Activated CD4-positive, alpha-beta T cell treated with anti-CD3 and anti-CD28 coated beads for 36 hours (primary cell): ENCODE data around the gene GUCY1B1. TPM values are rescaled to one million over a fixed set of nuclear protein-coding genes. Genes with fewer than 3 reads are reported as not detected.

Experiments
- ATAC-seq: fragments of 200-7000 bp; cut with Tn5 transposase; one replicate; pipeline ENCODE4 v1.10.0; 2021; ENCODE audit warnings: mild to moderate bottlenecking, moderate library complexity
- CTCF ChIA-PET: fragments of 350-600 bp; sonication (Branson Sonifier 250); formaldehyde crosslinking; loops from one replicate; lab custom pipeline; 2021; ENCODE audit warnings: antibody characterized with exemption; lab: Charles Lee
- POLR2A ChIA-PET: fragments of 350-600 bp; sonication (Branson Sonifier 250); formaldehyde crosslinking; loops from one replicate; lab custom pipeline; 2021; ENCODE audit warnings: antibody characterized with exemption, inconsistent platforms; lab: Charles Lee
- DNase-seq: peaks from one replicate; pipeline ENCODE4 v3.0.0-alpha.2; 2020
- H3K27ac Mint-ChIP-seq: one replicate; pipeline ENCODE4 v1.8.0; 2021; ENCODE audit warnings: mixed read lengths
- H3K27me3 Mint-ChIP-seq: one replicate; pipeline ENCODE4 v1.8.0; 2021; ENCODE audit warnings: mixed read lengths
- H3K36me3 Mint-ChIP-seq: one replicate; pipeline ENCODE4 v1.8.0; 2021; ENCODE audit warnings: low read depth, mixed read lengths
- H3K4me1 Mint-ChIP-seq: one replicate; pipeline ENCODE4 v1.8.0; 2021; ENCODE audit warnings: mixed read lengths
- H3K4me3 Mint-ChIP-seq: one replicate; pipeline ENCODE4 v1.8.0; 2021; ENCODE audit warnings: mild to moderate bottlenecking, moderate library complexity, mixed read lengths
- H3K9me3 Mint-ChIP-seq: one replicate; pipeline ENCODE4 v1.8.0; 2021; ENCODE audit warnings: low read depth, mixed read lengths
- intact Hi-C, 2 experiments: fragments of 100-400 bp; cut with DNase I in 1 of 2; cut with micrococcal nuclease in 1 of 2; formaldehyde crosslinking; loops; one replicate each; pipeline versions ENCODE4 v1.14.2 to v1.15.1; 2022 to 2024; cut with DNase I, micrococcal nuclease
- total RNA-seq, 2 experiments: library from RNA; stranded (reverse); gene quantifications; one replicate each; pipeline ENCODE4 v1.2.3, GENCODE V29; 2021

The GUCY1B1 gene
- total RNA-seq, 2 experiments from 2014 or later, result 0.37 to 0.63 TPM

- intact Hi-C loops, result no loop called here
- ChIA-PET POLR2A (no interaction called here), CTCF (no interaction called here)
- ATAC-seq, result no peak
- H3K4me3 Mint-ChIP-seq, result no peak overlapping the region
- no peak for DNase-seq
- H3K27ac Mint-ChIP-seq, result no peak overlapping the region
- no peaks in the 10 kb centered on the region for H3K36me3 Mint-ChIP-seq
- H3K9me3 Mint-ChIP-seq, result peaks cover 3% of the 10 kb centered on the region
- H3K4me1 Mint-ChIP-seq, result peaks cover 9% of the 10 kb centered on the region
- peaks cover 18% of the 10 kb centered on the region for H3K27me3 Mint-ChIP-seq
Observed at GRCh38 chr4:155762334-155762733, 3.5 kb downstream of the GUCY1B1 start.

- DNase-seq (no peak), ATAC-seq (no peak)
- ChIA-PET POLR2A (no interaction called here), CTCF (interaction anchor here (0.7 kb wide), 1 partner anchor 22 kb away, joined by 3 read pairs; no protein-coding TSS in a partner anchor)
- Mint-ChIP-seq H3K4me1 (peaks cover 7% of the 10 kb centered on the region), H3K36me3 (no peaks in the 10 kb centered on the region), H3K27me3 (peaks cover 12% of the 10 kb centered on the region), H3K9me3 (no peaks in the 10 kb centered on the region), H3K4me3 (no peak overlapping the region), H3K27ac (no peak overlapping the region)
- intact Hi-C loops, result no loop called here
Observed at GRCh38 chr4:155763551-155763950, 4.7 kb downstream of the GUCY1B1 start.

GRCh38 chr4:155765149-155765548, 6.3 kb downstream of the GUCY1B1 start:
- ChIA-PET POLR2A (no interaction called here), CTCF (no interaction called here)
- H3K4me1 Mint-ChIP-seq, result peaks cover 5% of the 10 kb centered on the region
- no peaks in the 10 kb centered on the region for H3K36me3 Mint-ChIP-seq
- no peak overlapping the region for H3K4me3 Mint-ChIP-seq
- intact Hi-C loops, result no loop called here
- H3K9me3 Mint-ChIP-seq, result no peaks in the 10 kb centered on the region
- DNase-seq, result no peak
- no peak overlapping the region for H3K27ac Mint-ChIP-seq
- no peak for ATAC-seq
- H3K27me3 Mint-ChIP-seq, result peaks cover 10% of the 10 kb centered on the region

GRCh38 chr4:155766622-155767021, 7.8 kb downstream of the GUCY1B1 start:
- no peak for ATAC-seq
- peaks cover 4% of the 10 kb centered on the region for H3K27me3 Mint-ChIP-seq
- H3K4me1 Mint-ChIP-seq, result peaks cover 3% of the 10 kb centered on the region
- DNase-seq, result no peak
- intact Hi-C loops, result no loop called here
- H3K9me3 Mint-ChIP-seq, result no peaks in the 10 kb centered on the region
- POLR2A ChIA-PET, result no interaction called here
- no peaks in the 10 kb centered on the region for H3K36me3 Mint-ChIP-seq
- CTCF ChIA-PET, result no interaction called here
- H3K4me3 Mint-ChIP-seq, result no peak overlapping the region
- no peak overlapping the region for H3K27ac Mint-ChIP-seq

- CTCF ChIA-PET, result interaction anchor here (1.4 kb wide), 1 partner anchor 19 kb away, joined by 6 read pairs; no protein-coding TSS in a partner anchor
- no peak for ATAC-seq
Observed at GRCh38 chr4:155768370-155768769, 9.5 kb downstream of the GUCY1B1 start.

GRCh38 chr4:155769090-155769489, 10.3 kb downstream of the GUCY1B1 start:
- CTCF ChIA-PET, result interaction anchor here (1.4 kb wide), 1 partner anchor 18 kb away, joined by 6 read pairs; no protein-coding TSS in a partner anchor
- DNase-seq, result no peak
- intact Hi-C loops, result no loop called here
- POLR2A ChIA-PET, result no interaction called here
- no peaks in the 10 kb centered on the region for H3K4me1 Mint-ChIP-seq
- no peak overlapping the region for H3K4me3 Mint-ChIP-seq
- H3K27ac Mint-ChIP-seq, result no peak overlapping the region
- no peaks in the 10 kb centered on the region for H3K9me3 Mint-ChIP-seq
- no peaks in the 10 kb centered on the region for H3K36me3 Mint-ChIP-seq
- peaks cover 2% of the 10 kb centered on the region for H3K27me3 Mint-ChIP-seq
- no peak for ATAC-seq

More at GRCh38 chr4:155768370-155768769, 9.5 kb downstream of the GUCY1B1 start:
- H3K4me3 Mint-ChIP-seq, result no peak overlapping the region
- H3K36me3 Mint-ChIP-seq, result no peaks in the 10 kb centered on the region
- H3K4me1 Mint-ChIP-seq, result no peaks in the 10 kb centered on the region
- no peak overlapping the region for H3K27ac Mint-ChIP-seq
- POLR2A ChIA-PET, result no interaction called here
- intact Hi-C loops, result no loop called here
- H3K9me3 Mint-ChIP-seq, result no peaks in the 10 kb centered on the region
- no peak for DNase-seq
- peaks cover 2% of the 10 kb centered on the region for H3K27me3 Mint-ChIP-seq

GRCh38 chr4:155772459-155773195, 13.8 kb downstream of the GUCY1B1 start:
- intact Hi-C loops, result no loop called here
- Mint-ChIP-seq H3K27me3 (no peaks in the 10 kb centered on the region), H3K4me1 (no peaks in the 10 kb centered on the region), H3K4me3 (no peak overlapping the region), H3K27ac (no peak overlapping the region), H3K36me3 (no peaks in the 10 kb centered on the region), H3K9me3 (no peaks in the 10 kb centered on the region)
- no peak for DNase-seq
- ChIA-PET CTCF (interaction anchor here (0.6 to 1.0 kb wide), 2 partner anchors 17 to 1204 kb away, joined by 3 read pairs; no protein-coding TSS in a partner anchor), POLR2A (no interaction called here)
- no peak for ATAC-seq

- CTCF ChIA-PET, result interaction anchor here (0.6 to 1.0 kb wide), 2 partner anchors 16 to 1204 kb away, joined by 3 read pairs; no protein-coding TSS in a partner anchor
- ATAC-seq (no peak), DNase-seq (no peak)
- Mint-ChIP-seq H3K4me3 (no peak overlapping the region), H3K27ac (no peak overlapping the region), H3K27me3 (no peaks in the 10 kb centered on the region), H3K9me3 (no peaks in the 10 kb centered on the region), H3K4me1 (no peaks in the 10 kb centered on the region), H3K36me3 (no peaks in the 10 kb centered on the region)
- POLR2A ChIA-PET, result no interaction called here
- intact Hi-C loops, result no loop called here
Observed at GRCh38 chr4:155773196-155773800, 14.5 kb downstream of the GUCY1B1 start.

GRCh38 chr4:155774033-155774432, 15.2 kb downstream of the GUCY1B1 start:
- Mint-ChIP-seq H3K4me3 (no peak overlapping the region), H3K4me1 (no peaks in the 10 kb centered on the region), H3K36me3 (no peaks in the 10 kb centered on the region), H3K27ac (no peak overlapping the region), H3K9me3 (no peaks in the 10 kb centered on the region), H3K27me3 (no peaks in the 10 kb centered on the region)
- CTCF ChIA-PET, result interaction anchor here (1.0 kb wide), 1 partner anchor 15 kb away, joined by 3 read pairs; no protein-coding TSS in a partner anchor
- intact Hi-C loops, result no loop called here
- DNase-seq (no peak), ATAC-seq (no peak)
- POLR2A ChIA-PET, result no interaction called here

GRCh38 chr4:155777971-155778735, 19.3 kb downstream of the GUCY1B1 start:
- CTCF ChIA-PET, result interaction anchor here (0.6 to 1.2 kb wide), 3 partner anchors 24 to 181 kb away, joined by 3 to 4 read pairs (median 4); no protein-coding TSS in a partner anchor

GRCh38 chr4:155780775-155781174, 22.0 kb downstream of the GUCY1B1 start:
- ChIA-PET CTCF (no interaction called here), POLR2A (no interaction called here)
- H3K27me3 Mint-ChIP-seq, result peaks cover 4% of the 10 kb centered on the region
- H3K9me3 Mint-ChIP-seq, result no peaks in the 10 kb centered on the region
- H3K27ac Mint-ChIP-seq, result no peak overlapping the region
- H3K36me3 Mint-ChIP-seq, result no peaks in the 10 kb centered on the region
- intact Hi-C loops, result loop anchor here in 1 of 2 experiments (10.0 kb wide), 1 partner anchor 246 kb away; no protein-coding TSS in a partner anchor
- no peak for DNase-seq
- H3K4me3 Mint-ChIP-seq, result no peak overlapping the region
- H3K4me1 Mint-ChIP-seq, result no peaks in the 10 kb centered on the region
- no peak for ATAC-seq

More at GRCh38 chr4:155777971-155778735, 19.3 kb downstream of the GUCY1B1 start:
- Mint-ChIP-seq H3K36me3 (no peaks in the 10 kb centered on the region), H3K27ac (no peak overlapping the region), H3K4me1 (no peaks in the 10 kb centered on the region), H3K27me3 (peaks cover 4% of the 10 kb centered on the region), H3K4me3 (no peak overlapping the region), H3K9me3 (no peaks in the 10 kb centered on the region)
- no peak for DNase-seq
- POLR2A ChIA-PET, result no interaction called here
- intact Hi-C loops, result no loop called here
- ATAC-seq, result no peak
